Right lung (tissue), 5 donors: ENCODE measurements around the gene CCDC187. TPM values are rescaled to one million over a fixed set of nuclear protein-coding genes. Genes with fewer than 3 reads are reported as not detected.
A peak's percentile ranks its signal among the peaks of the same experiment; 100 is the strongest.

Source experiments
- DNase-seq, 2 donors: peaks; one replicate each; pipeline ENCODE4 v3.0.0-alpha.2; 2013
- polyA plus RNA-seq, 5 donors: library from polyadenylated mRNA; unstranded; fragments of 120-200 nt; gene quantifications; one replicate each; pipeline versions ENCODE4 v1.2.1 to v1.2.3, GENCODE V29; 2013; ENCODE audit warnings: inconsistent platforms in 1 of 5, low replicate concordance in 1 of 5; ENCODE audit not compliant: insufficient read length in 5 of 5, insufficient read depth in 1 of 5

Gene CCDC187
- polyA plus RNA-seq, 5 donors: 0.65 to 2.9 (median 1.8) TPM

DNA sequence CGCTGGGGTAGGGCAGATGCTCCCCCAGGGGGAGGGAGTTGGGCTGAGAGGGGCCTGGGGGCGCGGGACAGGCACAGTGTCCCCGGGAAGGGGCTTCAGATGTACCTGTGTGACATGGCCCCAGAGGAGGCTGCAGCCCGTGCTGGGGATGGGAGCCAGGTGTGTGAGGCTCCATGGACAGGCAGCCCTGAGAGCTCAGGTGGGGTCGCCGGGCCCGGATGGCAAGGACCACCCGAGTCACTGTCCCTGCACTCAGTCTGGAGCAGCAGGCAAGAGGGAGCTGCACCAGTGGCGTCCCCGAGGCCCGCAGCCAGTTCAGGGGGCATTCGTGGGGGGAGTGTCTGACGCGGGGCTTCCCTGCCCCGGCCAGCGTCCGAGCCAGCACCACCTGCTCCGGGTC lies 18.9 kb downstream of the CCDC187 start:
- no peak for DNase-seq

DNA sequence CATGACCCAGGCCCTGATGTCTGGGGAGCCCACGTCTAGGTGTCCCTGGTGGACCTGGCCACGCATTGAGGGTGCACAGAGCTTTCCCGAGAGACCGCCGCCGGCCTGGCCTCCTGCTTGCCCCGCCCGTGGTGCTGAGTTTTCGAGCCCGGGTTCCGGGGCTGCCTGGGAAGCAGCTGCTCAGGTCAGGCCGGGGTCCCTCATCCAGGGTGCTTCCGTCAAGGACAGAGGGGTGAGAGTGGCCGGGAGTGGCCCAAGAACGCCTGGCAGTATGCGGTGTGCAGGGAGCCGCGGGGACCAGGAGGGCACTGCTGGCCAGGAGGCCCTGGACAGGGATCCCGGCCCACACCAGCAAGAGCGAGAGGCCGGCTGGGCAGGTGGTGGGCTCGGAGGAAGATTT lies 19.6 kb downstream of the CCDC187 start:
- DNase-seq: no peak

DNA sequence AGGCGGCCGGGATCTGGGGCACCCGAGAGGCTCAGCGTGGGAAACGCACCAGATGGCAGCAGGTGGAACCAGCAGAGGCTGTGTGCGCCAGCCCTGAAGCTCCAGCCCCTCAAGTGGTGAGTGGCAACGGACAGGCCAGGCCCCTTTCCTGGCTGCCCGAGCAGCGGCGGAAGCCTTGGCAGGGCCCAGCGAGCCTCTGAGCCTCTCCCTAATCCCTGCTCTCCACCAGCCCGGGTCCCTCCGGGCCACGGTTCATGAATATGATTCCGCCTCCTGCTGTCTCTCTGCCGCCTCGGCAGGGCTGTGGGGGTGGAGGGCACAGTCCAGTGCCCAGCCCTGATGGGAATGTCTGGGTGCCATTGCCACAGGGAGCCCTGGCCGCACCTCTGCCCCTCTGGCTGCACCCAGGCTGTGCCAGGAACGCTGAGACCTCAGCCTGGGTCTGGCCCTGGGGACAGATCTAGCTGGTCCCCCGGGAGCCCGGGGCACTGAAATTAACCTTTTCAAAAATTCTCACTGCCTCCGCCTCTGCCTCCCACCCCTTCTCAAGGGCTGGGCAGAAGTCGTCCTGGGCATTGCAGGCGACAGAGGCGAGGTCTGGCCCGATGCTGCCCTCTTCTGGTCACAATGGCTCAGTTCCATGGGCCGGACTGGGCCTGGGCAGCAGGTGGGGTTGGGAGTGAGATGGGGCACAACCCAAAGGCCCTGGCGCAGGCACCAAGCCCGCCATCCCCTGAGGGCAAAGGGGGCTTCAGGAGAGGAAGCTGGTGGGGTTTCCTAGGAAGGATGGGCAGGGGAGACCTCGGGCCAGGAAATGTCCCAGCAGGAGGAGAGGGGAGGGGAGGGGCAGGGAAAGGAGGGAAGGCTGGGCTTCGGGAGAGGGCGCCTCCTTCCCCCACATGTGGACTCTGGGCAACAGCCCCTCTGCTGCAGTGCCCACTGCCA lies 20.3 kb downstream of the CCDC187 start:
- peak; percentile 45 to 60 for DNase-seq

DNA sequence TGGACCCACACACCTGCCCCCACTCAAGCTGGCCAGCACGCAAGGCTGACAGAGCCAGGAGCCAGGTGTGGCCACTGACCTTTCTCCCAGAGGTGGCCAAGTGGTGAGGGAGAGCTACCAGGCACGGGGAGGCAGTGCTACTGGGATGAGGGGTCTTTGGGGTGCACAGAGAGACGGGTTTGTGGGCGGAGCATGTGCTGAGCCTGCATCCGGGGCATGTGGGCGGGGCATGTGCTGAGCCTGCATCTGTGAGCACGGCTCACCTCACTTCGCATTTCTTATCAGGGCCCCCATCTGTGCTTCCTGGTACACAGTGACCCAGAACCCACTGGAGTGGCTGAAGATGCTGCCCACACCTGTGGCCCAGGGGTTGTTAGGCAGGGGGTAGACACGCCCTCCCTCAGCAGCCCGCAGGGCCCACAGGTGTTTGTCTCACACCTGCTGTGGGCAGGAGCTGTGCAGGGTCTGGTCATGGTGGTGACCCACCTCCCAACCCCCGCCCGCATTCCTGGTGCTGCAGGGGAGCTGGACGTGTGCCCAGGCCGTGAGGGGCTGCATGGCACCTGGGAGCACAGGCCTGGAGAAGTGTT lies 21.5 kb downstream of the CCDC187 start:
- DNase-seq: no peak

DNA sequence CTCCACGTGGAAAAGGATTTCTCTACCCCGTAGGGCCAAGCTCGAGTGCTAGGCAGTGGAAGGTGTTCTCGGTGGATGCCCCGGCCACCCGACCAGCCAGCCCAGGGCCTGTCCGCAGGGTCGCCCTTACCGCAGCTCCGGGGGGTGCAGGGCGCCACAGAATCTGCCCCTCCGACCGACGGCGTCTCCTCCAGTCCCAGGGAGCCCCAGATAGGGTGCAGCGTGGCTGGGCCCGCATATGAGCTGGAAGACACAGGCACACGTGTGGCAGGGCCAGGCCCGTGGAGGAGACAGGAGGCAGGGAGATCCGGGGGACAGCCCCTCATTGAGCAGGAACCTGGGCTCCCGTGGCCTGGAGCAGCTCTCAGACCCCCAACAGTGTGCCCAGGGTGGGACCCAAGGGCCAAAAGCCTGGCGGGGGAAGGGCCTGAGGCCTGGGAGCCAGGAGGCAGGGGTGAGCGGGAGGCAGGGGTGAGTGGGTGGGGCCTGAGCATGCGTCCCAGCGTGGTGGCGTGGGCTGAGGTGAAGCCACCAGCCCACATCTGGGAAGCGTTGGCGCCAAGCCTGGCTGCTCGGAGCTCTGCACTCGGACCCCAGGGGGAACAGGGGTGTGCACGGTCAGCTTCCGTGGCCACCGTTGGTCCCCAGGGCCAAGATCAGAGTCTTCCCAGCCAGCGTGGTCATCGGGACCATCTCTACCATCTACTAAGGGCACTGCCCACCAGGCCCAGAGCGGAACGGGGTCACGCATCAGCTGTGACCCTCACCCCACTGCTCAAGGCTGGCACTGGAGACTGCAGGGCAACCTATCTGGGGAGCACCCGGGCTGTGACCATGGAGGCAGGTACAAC lies 22.2 kb downstream of the CCDC187 start:
- DNase-seq: no peak

DNA sequence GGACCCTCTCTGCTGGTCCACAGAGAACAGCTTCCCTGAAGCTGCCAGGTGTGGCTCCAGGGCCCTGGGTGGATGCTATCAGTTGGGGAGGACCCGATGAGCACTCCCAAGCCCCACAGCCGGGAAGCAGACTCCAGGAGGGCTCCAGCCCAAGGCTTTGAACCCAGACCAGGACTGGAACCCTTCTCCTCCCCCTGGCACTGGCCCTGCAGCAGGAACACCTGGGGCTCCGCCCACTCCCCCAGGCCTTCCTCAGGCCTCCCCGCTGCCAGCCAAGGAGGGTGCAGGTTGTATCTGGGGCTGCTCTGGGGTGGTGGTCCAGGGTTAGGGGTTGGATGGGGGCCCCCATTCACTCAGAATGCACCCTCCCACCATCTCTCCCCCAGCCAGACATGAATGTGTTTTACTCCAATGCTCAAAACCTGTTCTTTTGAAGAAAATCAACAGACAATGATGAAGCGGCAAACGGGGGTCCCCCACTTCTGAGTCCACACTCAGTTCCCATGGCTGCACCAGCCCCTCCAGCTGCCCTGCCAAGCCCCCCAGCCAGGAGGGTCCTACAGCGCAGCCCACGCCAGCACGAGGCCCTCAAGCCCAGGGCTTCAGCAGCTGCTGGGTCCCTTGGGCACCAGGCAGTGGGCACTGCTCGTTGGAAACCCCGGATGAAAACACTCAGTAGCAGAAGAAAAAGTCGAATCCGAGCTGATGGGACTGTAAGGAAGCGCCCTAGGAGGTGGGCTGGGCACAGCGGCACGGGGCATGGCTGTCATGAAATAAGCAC lies 23.2 kb downstream of the CCDC187 start:
- DNase-seq: no peak

DNA sequence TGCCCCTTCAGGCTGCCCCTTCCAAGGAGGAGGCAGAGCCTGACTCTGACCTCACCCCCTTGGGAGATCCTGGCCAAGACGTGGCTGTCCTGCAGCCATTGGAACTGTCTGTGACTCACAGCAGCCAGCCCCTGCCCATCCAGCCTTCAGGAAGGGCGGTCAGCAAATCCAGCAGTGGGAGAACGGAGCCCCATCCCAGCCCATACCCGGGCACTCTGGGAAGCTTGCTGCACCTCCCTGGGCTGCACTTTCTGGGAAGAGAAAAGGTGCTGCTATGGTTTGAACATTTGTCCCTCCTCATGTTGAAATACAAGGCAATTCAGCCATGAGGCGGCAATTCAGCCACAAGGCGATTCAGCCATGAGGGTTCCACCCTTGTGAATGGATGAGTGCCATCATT lies 24.4 kb downstream of the CCDC187 start:
- no peak for DNase-seq

DNA sequence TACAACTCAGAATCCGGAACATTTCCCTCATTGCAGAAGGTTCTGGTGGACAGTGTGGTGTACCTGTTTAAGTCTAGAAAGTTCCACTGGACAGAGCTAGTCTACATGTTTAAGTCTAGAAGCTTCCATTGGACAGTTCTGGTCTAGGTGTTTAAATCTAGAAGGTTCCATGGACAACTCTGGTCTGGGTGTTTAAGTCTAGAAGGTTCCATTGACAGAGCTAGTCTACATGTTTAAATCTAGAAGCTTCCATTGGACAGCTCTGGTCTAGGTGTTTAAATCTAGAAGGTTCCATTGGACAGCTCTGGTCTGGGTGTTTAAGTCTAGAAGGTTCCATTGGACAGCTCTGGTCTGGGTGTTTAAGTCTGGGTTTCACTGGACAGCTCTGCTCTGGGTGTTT lies 25.0 kb downstream of the CCDC187 start:
- DNase-seq: no peak

DNA sequence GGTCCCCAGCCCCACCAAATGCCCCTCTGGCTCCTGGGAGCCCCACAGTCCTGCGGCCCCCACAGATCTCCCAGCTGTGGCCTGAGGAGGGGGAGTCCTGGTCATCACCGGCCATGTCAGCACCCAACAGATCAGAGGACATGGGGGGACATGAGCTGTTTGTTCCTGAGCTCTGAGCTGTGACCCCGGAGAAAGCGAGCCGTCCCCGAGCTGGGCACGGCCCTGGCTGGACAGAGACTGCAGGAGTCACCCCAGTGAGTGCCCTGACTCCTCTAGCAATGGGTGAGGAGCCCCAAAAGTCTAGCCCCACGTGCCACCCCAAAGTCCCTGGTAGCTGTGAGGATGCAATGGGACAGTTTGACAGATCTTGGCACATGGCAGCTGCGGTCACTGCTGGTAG lies 25.7 kb downstream of the CCDC187 start:
- no peak for DNase-seq

DNA sequence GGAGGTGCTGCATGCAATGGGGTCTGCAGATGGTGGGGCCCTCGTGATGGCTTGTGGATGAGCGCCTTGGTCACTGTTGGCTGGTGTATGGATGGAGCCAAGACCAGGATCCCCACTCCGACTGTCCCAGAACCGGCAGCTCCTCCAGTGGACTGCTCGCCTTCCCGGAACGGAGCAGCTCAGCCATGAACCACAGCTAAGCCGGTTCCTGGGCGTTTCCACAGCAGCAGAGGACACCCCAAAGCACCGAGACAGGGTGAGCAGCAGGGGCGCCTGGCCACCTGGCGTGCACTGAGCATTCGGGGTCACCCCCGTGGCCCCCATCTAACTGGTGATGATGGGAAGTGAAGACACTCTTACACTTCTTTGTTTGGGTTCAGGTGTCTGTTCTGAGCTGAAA lies 26.1 kb downstream of the CCDC187 start:
- DNase-seq: no peak

DNA sequence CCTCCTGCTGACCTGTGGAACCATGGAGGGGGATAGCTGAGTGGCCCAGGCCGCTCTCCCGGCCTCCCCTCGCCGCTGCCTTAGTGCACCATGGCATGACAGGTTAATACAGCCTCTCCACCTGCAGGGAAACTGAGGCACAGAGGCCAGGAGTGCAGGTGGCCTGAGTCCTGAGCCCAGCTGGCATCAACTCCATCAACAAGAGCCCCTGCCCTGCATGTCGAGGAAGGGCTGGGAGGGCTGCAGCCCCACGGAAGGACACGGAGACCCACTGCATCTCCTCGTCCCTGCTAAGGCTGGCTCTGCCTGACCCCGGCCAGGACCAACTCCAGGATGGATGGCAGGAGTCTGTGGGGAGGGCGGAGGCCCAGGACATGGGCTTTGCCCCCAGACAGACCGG lies 27.2 kb downstream of the CCDC187 start:
- no peak for DNase-seq

DNA sequence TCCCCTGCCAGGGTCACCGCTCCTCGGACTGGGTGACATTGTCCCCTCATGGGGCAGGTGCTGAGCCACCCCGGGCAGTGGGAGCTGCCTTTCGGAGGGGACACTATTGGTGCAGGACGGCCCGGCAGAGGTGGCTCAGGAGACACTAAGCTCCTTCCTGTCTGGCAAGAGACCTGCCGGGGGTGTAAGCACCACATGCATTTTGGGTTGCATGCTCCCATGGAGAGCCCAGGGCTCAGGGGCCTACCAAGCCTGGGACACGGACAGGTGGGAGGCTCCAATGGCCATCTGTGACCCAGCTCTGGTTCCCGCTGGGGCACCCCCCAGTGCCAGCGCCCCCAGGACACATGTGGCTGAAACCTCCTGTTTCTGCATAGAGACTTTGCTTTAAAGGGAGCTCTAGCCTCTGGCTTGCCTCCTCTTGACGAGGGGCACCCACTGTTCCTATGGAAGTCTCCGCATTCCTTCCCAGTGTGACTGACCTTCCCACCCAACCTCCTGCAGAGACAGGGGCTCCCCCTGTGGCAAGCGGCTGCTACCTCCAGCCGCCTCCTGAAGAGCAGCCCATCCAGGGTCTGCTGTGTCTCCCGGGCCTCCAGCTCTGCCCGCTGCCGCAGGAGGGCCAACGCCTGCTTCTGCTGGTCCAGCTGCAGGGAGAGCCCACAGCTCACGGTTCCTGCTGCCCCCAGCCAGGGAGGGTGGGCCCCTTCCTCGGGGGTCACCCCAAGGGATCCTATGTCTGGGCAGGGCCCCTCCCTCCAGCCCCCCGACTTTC lies 28.1 kb downstream of the CCDC187 start:
- DNase-seq: no peak

DNA sequence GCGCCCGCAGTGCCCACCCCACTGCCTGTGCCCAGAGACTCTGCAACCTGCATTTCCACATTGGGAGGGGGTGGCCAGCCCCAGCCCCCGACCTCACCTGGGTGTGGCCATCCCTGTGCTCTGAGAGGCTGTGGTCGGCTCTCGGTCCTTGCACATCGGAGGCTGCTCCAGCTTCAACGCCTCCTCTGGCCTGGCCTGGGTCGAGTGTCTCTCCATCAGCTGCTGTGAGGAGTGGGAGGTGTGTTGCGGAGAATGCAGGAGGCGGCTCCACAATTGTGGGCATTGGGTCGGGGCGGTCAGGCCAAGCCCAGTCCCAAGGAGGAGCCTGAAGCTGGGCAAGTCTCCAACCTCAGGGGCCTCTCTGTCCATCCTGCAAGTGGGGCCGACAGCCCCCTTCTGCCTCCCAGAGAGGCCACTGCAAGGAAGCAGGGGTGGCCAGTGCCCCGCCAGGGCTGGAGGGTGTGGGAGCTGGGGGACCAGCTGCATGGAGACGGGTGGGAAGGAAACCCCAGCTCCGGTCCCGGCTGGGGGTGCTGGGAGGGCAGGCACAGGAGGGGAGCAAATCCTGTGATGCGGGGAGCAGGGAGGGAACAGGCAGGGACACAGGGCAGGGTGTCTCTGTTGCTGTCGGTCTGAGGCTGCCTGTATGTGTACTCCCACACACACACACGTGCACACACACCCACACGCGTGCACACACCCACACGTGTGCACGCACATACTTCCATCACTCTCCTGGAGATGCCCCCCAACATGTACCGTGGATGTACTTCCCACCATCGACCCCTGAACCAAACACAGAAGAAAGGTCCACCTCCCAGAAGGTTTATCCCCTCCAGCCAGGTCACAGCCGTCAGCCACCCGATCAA lies 28.9 kb downstream of the CCDC187 start:
- no peak for DNase-seq

DNA sequence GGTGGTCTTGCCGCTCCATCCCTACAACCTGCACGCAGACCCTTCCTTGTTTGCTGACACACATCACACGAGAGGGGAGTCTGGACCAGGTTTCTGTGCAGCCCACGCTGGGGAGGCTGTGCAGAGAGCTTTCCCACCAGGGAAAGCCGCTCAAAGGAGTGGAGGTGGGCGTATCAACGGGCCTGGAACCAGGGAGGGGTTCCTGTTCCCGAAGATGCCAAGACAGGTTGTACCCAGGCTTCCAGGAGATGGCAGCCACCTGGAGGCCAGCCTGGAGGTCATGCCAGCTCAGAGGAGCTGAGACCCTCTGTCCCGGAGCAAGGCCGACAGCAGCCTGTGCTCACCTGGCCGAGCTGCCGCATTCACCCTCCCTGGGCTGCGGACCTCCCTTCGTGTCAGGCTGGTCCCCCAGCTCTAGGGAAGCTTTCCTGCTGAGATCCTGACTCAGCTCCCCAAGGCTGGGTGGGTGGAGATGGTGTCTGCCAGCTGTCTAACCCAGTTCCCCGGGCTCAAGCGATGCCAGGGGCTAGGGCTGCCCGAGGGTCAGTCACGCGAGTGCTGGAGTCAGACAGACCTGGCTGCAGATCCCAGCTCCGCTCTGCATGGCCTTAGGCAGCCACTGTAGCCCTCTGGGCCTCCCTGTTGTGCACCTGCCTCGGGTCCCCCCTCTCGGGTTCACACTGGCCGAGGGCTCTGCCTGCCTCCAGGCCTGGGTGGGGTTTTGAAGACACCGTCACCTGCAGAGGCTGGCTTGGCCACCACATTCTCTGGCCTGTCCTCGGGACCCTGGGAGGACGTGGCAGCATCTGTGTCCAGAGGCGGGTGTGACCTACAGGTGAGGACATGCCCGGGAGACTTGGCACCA lies 29.7 kb downstream of the CCDC187 start:
- DNase-seq: no peak

DNA sequence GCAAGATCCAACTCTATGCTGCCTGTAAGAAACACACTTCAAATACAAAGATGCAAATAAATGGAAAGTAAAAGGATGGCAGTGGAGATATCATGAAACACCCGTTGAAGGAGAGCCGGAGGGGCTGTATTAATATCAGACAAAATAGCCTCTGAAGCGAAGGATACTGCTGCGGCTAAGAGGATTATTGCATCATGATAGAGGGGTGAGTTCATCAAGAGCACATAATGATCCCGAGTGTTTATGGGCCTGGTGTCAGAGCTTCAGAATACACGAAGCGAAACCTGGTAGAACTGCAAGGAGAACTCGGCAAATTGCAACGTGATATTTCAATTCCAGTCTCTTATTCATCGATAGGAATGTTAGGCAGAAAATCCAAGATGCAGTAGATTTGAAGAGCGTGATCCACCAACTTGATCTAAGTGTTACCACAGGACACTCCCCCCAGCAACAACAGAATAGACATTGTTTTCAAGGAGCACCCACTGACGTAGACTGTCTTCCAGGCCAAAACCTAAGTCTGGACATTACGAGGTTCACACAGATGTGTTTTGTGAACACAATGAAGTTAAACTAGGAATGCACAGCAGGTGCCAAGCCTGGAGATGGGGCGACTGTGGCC lies 30.5 kb downstream of the CCDC187 start:
- no peak for DNase-seq

DNA sequence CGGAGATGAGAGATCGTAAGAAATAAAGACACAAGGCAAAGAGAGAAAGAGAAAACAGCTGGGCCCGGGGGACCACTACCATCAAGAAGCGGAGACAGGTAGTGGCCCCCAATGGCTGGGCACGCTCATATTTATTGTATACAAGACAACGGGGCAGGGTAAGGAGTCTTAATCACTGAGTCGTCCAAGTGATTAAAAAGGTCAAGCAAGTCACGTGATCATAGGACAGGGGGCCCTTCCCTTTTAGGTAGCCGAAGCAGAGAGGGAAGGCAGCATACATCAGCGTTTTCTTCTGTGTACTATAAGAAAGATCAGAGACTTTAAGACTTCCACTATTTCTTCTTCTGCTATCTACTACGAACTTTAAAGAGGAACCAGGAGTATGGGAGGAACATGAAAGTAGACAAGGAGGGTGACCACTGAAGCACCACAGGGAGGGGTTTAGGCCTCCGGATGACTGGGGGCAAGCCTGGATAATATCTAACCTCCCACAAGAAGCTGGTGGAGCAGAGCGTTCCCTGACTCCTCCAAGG lies 33.7 kb downstream of the CCDC187 start:
- no peak for DNase-seq

DNA sequence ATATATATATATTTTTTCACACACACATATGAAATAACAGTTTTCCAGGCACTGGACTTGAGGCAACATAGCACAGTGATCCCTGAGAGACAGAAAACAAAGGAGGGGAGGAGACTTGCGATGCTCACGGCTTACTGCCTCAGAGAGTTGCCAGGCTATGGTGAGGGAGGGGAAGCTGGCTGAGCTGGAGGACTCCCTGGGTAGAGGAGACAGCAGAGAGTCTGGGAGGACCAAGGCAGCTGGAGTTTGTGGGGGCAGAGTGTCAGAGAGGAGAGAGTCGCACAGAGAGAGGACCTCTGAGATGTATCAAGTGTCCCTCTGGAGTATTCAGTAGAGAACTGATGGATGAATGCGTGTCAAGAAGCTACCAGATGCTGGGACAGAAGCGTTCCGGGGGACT lies 35.2 kb downstream of the CCDC187 start:
- DNase-seq: no peak

DNA sequence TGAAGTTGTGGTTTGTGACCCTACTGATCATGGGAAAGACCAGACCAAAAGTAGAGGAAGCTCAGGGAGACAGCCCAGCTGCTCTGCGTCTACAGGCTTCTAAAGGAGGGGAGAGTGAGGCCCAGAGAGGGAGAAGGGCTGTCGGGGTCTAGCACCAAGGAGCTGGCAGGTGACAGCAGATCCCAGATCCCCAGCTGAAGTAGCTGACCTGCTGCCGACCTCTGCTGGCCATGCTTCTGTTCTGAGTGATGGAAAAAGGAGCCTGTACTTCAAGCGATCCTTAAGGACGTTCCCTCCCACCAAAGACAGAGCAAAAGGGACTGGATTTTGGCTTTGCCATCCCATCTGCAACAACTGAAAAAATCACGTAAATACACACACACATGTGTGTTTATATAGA lies 35.6 kb downstream of the CCDC187 start:
- DNase-seq: no peak
